Duodenal mucosa (tissue), 2 donors: Measurements from ENCODE around the gene PLAU.

Source experiments
- H3K27ac ChIP-seq: one replicate; pipeline ENCODE4 v1.7.0; 2013; ENCODE audit warnings: low read depth, low read length
- H3K27me3 ChIP-seq, 2 donors: one replicate each; pipeline ENCODE4 v1.7.0; 2013; ENCODE audit warnings: low read length in 2 of 2, control low read depth in 1 of 2; ENCODE audit not compliant: insufficient read depth in 2 of 2, control insufficient read depth in 1 of 2
- H3K36me3 ChIP-seq, 2 donors: one replicate each; pipeline ENCODE4 v1.7.0; 2013; ENCODE audit warnings: low read length in 2 of 2, control low read depth in 1 of 2; ENCODE audit not compliant: insufficient read depth in 2 of 2, control insufficient read depth in 1 of 2
- H3K4me1 ChIP-seq, 2 donors: one replicate each; pipeline ENCODE4 v1.7.0; 2013; ENCODE audit warnings: low read length in 2 of 2, control low read depth in 1 of 2; ENCODE audit not compliant: insufficient read depth in 2 of 2, control insufficient read depth in 1 of 2
- H3K4me3 ChIP-seq, 2 donors: one replicate each; pipeline ENCODE4 v1.7.0; 2013; ENCODE audit warnings: low read length in 2 of 2, low read depth in 1 of 2
- H3K9ac ChIP-seq, 2 donors: one replicate each; pipeline ENCODE4 v1.7.0; 2013; ENCODE audit warnings: low read length in 2 of 2, low read depth in 1 of 2
- H3K9me3 ChIP-seq, 2 donors: one replicate each; pipeline ENCODE4 v1.7.0; 2013; ENCODE audit warnings: low read length in 2 of 2, control low read depth in 1 of 2; ENCODE audit not compliant: control insufficient read depth in 1 of 2

The PLAU gene

DNA sequence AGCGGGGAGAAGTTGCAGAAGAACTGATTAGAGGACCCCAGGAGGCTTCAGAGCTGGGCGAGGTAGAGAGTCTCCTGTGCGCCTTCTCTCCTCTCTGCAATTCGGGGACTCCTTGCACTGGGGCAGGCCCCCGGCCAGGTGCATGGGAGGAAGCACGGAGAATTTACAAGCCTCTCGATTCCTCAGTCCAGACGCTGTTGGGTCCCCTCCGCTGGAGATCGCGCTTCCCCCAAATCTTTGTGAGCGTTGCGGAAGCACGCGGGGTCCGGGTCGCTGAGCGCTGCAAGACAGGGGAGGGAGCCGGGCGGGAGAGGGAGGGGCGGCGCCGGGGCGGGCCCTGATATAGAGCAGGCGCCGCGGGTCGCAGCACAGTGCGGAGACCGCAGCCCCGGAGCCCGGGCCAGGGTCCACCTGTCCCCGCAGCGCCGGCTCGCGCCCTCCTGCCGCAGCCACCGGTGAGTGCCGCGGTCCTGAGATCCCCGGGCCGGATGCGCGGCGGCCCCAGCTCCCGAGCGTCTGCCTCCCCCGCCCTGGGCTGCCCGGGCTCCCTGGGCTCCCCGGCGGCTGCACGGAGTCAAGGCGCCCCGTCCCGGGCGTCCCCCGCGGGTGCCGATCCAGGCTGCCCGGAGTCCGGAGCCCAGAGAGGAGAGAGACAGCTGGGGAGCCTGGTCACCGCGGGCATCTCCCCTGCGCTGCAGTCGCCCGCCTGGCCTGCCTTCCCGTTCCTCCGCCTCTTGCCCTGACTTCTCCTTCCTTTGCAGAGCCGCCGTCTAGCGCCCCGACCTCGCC lies at the start of gene PLAU:
TSS of gene PLAU (plus strand) at position 369 of the 789 bp plus-strand sequence. CDS start 424 bp downstream, outside the sequence.
- H3K27ac ChIP-seq, result peak within 1 kb of the TSS; percentile 48

GRCh38 chr10:73862011-73862410 lies 48.9 kb upstream of the PLAU start:
- Histone ChIP-seq H3K9ac (no peak overlapping the region), H3K27me3 (no peaks in the 10 kb centered on the region), H3K4me1 (peaks cover 56 to 63% of the 10 kb centered on the region in 2 donors), H3K9me3 (no peaks in the 10 kb centered on the region), H3K4me3 (no peak overlapping the region), H3K36me3 (peaks cover 46 to 83% of the 10 kb centered on the region in 2 donors), H3K27ac (no peak overlapping the region)

More for the DNA sequence above, at the start of gene PLAU:
- H3K4me3 ChIP-seq, result peak within 1 kb of the TSS; percentile 72 to 75
- no peaks in the 10 kb centered on the region for H3K27me3 ChIP-seq
- peaks cover 46 to 48% of the 10 kb centered on the region in 2 donors for H3K4me1 ChIP-seq
- no peaks in the 10 kb centered on the region for H3K9me3 ChIP-seq
- peaks cover 3 to 6% of the 10 kb centered on the region in 2 donors for H3K36me3 ChIP-seq
- H3K9ac ChIP-seq, result peak within 1 kb of the TSS; percentile 43 to 59

GRCh38 chr10:73863039-73863817 lies 47.7 kb upstream of the PLAU start:
- Histone ChIP-seq H3K27ac (no peak overlapping the region), H3K9me3 (no peaks in the 10 kb centered on the region), H3K4me3 (no peak overlapping the region), H3K27me3 (no peaks in the 10 kb centered on the region), H3K36me3 (peaks cover 46 to 86% of the 10 kb centered on the region in 2 donors), H3K9ac (no peak overlapping the region), H3K4me1 (peaks cover 51 to 54% of the 10 kb centered on the region in 2 donors)

DNA sequence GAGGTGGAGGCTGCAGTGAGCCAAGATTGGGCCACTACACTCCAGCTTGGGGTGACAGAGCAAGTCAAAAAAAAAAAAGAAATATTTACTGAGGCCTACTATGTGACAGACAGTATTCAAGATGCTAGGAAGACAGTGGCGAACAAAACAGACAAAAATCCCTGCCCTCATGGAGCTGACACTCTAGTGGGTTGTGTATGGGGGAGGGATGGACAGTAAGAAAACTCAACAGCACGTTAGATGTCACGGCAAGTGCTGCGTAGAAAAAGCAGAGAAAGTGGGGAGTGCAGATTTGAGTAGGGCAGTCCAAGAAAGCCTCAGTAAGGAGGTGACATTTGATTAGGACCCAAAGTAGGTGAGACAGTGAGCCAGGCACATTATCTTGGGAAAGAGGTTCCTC lies 46.7 kb upstream of the PLAU start:
- no peak overlapping the region for H3K27ac ChIP-seq
- H3K9ac ChIP-seq, result no peak overlapping the region
- peaks cover 47 to 49% of the 10 kb centered on the region in 2 donors for H3K4me1 ChIP-seq

DNA sequence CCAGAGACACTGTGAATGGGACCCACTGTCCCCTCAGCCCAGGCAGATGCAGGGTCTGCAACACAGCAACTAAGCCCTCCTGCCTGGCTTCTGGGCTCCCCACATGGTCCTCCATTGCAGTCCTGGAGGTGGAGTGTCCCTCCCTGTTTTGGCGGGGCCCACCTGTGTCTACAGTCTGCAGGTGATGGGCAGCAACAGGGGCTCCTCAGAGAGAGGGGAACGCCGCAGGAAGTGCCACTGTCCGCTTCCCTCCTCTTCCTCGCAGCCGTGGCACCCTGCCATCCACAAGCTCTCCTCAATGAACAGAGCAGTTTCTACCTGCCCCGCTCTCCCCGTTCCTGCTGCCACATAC lies 45.8 kb upstream of the PLAU start:
- Histone ChIP-seq H3K36me3 (peaks cover 44 to 87% of the 10 kb centered on the region in 2 donors), H3K27me3 (no peaks in the 10 kb centered on the region), H3K4me1 (peaks cover 40 to 47% of the 10 kb centered on the region in 2 donors), H3K9me3 (no peaks in the 10 kb centered on the region), H3K9ac (no peak overlapping the region), H3K4me3 (peak overlapping the region; percentile 44), H3K27ac (no peak overlapping the region)

More for the DNA sequence above, 46.7 kb upstream of the PLAU start:
- H3K9me3 ChIP-seq, result no peaks in the 10 kb centered on the region
- peaks cover 49 to 87% of the 10 kb centered on the region in 2 donors for H3K36me3 ChIP-seq
- no peak overlapping the region for H3K4me3 ChIP-seq
- H3K27me3 ChIP-seq, result no peaks in the 10 kb centered on the region

DNA sequence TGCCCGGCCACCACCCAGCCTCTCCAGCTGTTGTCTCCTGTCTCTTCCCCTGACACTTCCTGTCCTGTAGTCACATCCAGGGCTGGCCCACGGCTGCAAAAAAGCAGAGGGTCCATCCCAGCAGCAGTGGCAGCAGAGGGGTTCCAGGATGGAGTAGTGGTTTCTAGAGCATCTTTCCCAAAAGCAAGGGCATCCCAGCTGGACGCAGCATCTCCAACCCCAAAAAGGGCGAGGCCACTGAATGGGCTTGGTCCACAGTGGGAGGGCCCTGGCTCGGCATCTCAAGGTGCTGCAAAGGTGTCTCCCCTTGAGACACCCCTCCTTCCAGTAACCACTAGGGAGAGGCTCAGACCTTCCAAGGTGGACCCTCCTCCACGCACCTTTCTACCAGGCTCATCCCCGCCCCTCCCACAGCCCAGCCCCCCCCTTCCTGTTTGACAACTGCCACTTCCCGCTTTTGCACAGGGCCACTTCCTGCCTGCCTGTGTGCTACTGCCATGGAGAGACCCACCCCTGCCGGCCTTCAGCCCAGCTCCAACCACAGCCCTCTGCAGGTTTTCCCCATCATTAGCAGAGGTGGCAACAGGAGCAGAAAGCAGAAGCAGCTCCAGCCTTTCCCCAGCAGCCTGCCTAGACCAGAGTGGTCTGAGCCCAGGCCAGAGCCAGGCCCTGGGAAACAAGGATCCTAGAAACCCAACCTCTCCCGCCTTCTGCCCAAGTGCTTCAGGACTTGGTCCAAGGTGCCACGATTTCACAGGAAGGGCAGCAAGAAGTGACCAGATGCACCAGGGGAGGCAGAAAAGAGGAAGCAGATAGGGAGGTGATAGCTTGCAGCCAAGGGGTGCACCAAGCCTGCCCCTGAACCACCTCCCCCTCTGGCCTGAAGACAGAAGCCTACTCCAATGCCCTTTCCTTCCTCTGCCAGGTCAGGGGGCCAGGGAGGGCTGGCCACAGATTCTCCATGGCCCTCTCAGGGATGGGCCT lies 45.2 kb upstream of the PLAU start:
- Histone ChIP-seq H3K9ac (peak overlapping the region; percentile 18 to 35), H3K27ac (no peak overlapping the region), H3K36me3 (peaks cover 44 to 87% of the 10 kb centered on the region in 2 donors), H3K4me3 (peak overlapping the region; percentile 44), H3K9me3 (no peaks in the 10 kb centered on the region), H3K4me1 (peaks cover 45 to 54% of the 10 kb centered on the region in 2 donors), H3K27me3 (no peaks in the 10 kb centered on the region)

- Histone ChIP-seq H3K36me3 (peaks cover 51 to 91% of the 10 kb centered on the region in 2 donors), H3K4me1 (peaks cover 53 to 63% of the 10 kb centered on the region in 2 donors), H3K27me3 (no peaks in the 10 kb centered on the region), H3K9me3 (no peaks in the 10 kb centered on the region), H3K27ac (no peak overlapping the region), H3K4me3 (peak overlapping the region in 1 of 2 donors; percentile 27), H3K9ac (peak overlapping the region in 1 of 2 donors; percentile 18)
Observed at GRCh38 chr10:73866621-73867020, 44.3 kb upstream of the PLAU start.

DNA sequence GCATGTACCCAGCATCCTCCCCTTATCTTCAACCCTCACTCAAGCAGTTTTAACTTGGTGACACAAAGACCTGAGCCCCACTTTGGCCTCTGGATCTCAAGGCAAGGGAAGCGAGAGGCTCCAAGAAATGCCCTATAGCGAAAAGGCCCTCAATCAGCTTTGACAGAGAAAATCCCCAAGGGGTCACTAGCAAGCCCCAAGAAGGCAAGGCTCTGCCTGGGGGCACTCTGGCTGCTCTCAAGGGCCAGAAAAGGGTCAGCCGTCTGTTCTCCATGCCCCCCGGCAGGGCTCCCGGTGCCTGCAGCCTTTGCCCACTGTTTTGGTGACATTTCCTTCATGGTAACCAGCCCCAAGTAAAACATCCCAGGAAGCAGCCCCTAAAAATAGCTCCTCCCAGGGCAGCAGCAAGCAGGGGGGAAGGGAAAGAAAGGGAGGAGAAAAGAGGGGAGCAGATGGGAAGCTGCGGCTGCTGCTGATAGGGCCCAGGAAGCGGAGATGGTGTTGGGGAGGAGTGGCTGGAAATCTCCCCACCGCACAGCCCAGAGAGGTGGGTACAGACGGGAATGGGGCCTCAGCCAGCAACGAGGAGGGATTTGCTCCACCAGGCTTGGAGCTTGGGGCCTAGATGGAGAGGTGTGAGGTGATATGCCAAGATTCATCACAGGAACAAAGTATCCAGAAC lies 43.7 kb upstream of the PLAU start:
- H3K36me3 ChIP-seq, result peaks cover 55 to 87% of the 10 kb centered on the region in 2 donors

More for the DNA sequence above, 43.7 kb upstream of the PLAU start:
- Histone ChIP-seq H3K27ac (no peak overlapping the region), H3K9me3 (no peaks in the 10 kb centered on the region), H3K4me3 (no peak overlapping the region), H3K9ac (no peak overlapping the region), H3K4me1 (peaks cover 60 to 68% of the 10 kb centered on the region in 2 donors), H3K27me3 (no peaks in the 10 kb centered on the region)
